ENCODE data around the gene TSPAN32. TPM values are rescaled to one million over a fixed set of nuclear protein-coding genes. Genes with fewer than 3 reads are reported as not detected.
"Not testable (repeated sequence)": the region's sequence is repeated elsewhere in the genome, so short reads cannot be mapped to it uniquely, and the experiment has no call there.

The TSPAN32 gene
- total RNA-seq, 1 donor from 2014 or later: 12.2 TPM

GRCh38 chr11:2355000-2355644 lies 53.3 kb downstream of the TSPAN32 start:
- ATAC-seq: no peak
- Histone ChIP-seq H3K4me1 (no peaks in the 10 kb centered on the region), H3K27me3 (no peaks in the 10 kb centered on the region), H3K9me3 (no peaks in the 10 kb centered on the region), H3K4me3 (no peak overlapping the region), H3K36me3 (no peaks in the 10 kb centered on the region), H3K27ac (no peak overlapping the region)
- TF ChIP-seq CTCF (IDR thresholded peaks at IDR 0.05): no peak
- intact Hi-C loops (cut with DNase I): no loop called here
- no peak for DNase-seq

GRCh38 chr11:2357246-2357645 lies 55.4 kb downstream of the TSPAN32 start:
- Histone ChIP-seq H3K4me1 (no peaks in the 10 kb centered on the region), H3K9me3 (no peaks in the 10 kb centered on the region), H3K27ac (no peak overlapping the region), H3K36me3 (no peaks in the 10 kb centered on the region), H3K27me3 (no peaks in the 10 kb centered on the region), H3K4me3 (no peak overlapping the region)
- TF ChIP-seq CTCF (IDR thresholded peaks at IDR 0.05): no peak
- intact Hi-C loops (cut with DNase I): no loop called here
- DNase-seq (peak; percentile 30), ATAC-seq (no peak)

- H3K27me3 ChIP-seq; intact Hi-C loops (cut with DNase I); H3K27ac ChIP-seq; H3K4me3 ChIP-seq; H3K4me1 ChIP-seq; H3K9me3 ChIP-seq; ATAC-seq; H3K36me3 ChIP-seq: not testable (repeated sequence)
- DNase-seq: peak; percentile 13
Measured at GRCh38 chr11:2357651-2358050, 55.8 kb downstream of the TSPAN32 start.

GRCh38 chr11:2358754-2359442 lies 57.1 kb downstream of the TSPAN32 start:
- Histone ChIP-seq H3K27ac (no peak overlapping the region), H3K4me1 (no peaks in the 10 kb centered on the region), H3K4me3 (no peak overlapping the region), H3K36me3 (no peaks in the 10 kb centered on the region), H3K9me3 (no peaks in the 10 kb centered on the region), H3K27me3 (no peaks in the 10 kb centered on the region)
- intact Hi-C loops (cut with DNase I): no loop called here
- DNase-seq: peak; percentile 21
- no peak for TF ChIP-seq CTCF (IDR thresholded peaks at IDR 0.05)
- ATAC-seq: no peak

GRCh38 chr11:2359557-2359956 lies 57.7 kb downstream of the TSPAN32 start:
- Histone ChIP-seq H3K4me1 (no peaks in the 10 kb centered on the region), H3K36me3 (no peaks in the 10 kb centered on the region), H3K27me3 (no peaks in the 10 kb centered on the region), H3K4me3 (no peak overlapping the region), H3K9me3 (no peaks in the 10 kb centered on the region), H3K27ac (no peak overlapping the region)
- DNase-seq: peak; percentile 47
- no peak for ATAC-seq
- intact Hi-C loops (cut with DNase I): no loop called here
- no peak for TF ChIP-seq CTCF (IDR thresholded peaks at IDR 0.05)

GRCh38 chr11:2360081-2360642 lies 58.3 kb downstream of the TSPAN32 start:
- no peak for ATAC-seq

More at GRCh38 chr11:2360081-2360642, 58.3 kb downstream of the TSPAN32 start:
- H3K27me3 ChIP-seq: no peaks in the 10 kb centered on the region
- intact Hi-C loops (cut with DNase I): no loop called here
- H3K9me3 ChIP-seq: no peaks in the 10 kb centered on the region
- no peaks in the 10 kb centered on the region for H3K4me1 ChIP-seq
- H3K4me3 ChIP-seq: no peak overlapping the region
- peak; percentile 60 for DNase-seq
- no peaks in the 10 kb centered on the region for H3K36me3 ChIP-seq
- TF ChIP-seq CTCF (IDR thresholded peaks at IDR 0.05): no peak
- no peak overlapping the region for H3K27ac ChIP-seq
